ENCODE measurements around the gene SH3BP5L.
"Not testable (repeated sequence)": the region's sequence is repeated elsewhere in the genome, so short reads cannot be mapped to it uniquely, and the experiment has no call there.

SH3BP5L gene

DNA sequence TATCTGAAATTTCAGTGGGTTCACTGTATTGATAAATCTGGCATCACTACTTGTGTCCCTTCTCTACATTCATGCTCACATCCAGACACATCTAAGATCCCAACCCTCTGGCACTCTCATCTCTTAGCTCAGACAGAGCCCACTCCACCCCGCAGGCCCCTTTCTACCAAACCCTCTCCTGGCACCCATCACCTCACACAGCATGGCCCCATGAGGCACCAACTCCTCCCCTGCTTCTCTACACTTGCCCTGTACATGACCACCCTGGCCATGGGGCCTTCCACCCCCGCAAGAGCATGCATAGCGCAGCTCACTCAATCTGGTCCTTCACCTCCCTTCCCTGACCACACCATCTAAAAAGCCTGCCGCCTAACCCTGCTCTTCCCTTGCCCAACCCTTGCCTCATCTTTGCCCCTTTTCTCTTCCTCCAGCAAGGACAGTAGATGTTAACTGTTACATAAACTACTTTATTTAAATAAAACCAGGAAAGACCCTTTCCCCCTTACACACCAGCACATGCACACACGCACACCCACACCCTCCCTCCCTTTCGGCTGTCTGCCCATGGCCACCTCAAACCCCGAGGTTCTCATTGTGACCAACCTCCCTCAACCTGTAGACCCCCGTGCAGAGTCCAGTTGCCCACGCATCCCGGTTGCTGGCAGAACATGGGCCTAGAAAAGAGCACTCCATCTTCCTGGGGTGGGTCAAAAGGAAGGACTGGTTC is 15.6 kb downstream of the SH3BP5L start:
- no peak for DNase-seq (ENCODE audit: low spot score)

DNA sequence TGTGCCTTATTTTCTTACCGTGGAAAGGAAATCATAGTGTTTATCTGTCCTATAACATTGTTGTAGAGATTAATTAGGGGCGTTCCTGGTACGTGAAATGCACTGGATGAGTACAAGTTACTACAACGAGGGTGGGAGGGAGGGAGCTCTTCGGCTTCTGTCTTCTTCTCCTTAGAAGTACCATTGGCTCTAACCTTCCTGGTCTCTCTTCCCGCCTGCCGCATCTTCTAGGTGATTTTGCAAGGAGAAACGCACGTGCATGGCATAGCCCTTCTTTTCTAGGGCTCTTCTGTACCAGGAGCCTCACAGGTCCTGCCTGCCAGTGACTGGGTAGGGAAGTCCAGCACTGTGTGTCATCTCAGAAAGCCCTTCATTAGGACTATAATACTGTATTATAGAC is 16.8 kb downstream of the SH3BP5L start:
- DNase-seq (ENCODE audit: low spot score) = no peak

- peak; percentile 49 for DNase-seq (ENCODE audit: low spot score)
These were observed 18.5 kb downstream of the SH3BP5L start for GRCh38 chr1:248807067-248807737.

GRCh38 chr1:248805876-248806275 is 19.8 kb downstream of the SH3BP5L start:
- no peak for DNase-seq (ENCODE audit: low spot score)

DNA sequence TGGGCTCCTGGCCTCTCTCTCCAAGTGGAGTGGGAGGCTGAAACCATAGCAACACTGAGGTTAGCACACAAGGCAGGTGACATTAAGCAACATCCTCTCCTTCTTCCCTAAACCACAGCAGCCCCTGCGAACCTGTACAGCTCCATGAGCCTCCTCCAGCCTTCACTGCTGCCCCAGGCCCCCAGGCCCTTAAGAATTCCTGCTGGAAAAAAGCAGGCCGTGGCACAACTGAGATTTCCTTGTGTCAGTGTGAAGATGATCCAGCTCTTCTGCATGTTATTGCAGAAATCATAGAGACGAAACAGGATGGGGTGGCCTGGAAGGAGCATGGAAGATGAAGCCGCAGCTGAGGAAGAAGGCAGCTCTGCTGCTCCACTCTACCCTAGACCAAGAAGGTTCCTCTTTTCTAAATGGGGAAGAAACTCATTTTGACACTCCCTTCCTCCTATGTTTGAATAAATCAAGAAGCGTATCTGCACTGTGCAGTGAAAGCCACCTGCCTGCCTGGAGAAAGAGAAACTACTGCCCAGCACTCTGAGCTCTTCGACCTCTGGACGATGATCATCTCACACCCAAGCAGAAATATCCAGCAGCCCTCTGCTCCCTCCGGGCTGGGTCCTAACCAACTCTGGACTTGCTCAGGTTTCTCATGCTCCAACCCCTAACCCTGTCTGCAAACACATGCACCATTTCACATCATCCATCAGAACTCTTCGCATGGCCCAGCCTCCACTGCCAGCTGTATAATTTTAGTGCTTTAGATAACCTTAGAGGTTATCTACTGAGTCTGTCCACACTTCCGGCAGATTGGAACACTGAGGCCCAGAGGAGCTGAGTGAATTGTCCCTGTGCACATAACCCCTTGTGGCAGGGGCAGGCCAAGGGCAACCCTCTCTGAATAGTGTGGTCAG is 20.7 kb downstream of the SH3BP5L start:
- DNase-seq (ENCODE audit: low spot score) = no peak

DNA sequence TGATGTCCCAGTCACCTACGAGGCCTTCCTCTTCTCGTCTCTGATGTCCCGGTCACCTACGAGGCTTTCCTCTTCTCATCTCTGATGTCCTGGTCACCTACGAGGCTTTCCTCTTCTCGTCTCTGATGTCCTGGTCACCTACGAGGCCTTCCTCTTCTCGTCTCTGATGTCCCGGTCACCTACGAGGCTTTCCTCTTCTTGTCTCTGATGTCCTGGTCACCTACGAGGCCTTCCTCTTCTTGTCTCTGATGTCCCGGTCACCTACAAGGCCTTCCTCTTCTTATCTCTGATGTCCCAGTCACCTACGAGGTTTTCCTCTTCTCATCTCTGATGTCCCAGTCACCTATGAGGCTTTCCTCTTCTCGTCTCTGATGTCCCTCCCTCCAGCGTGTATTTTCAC is 22.2 kb downstream of the SH3BP5L start:
- DNase-seq (ENCODE audit: low spot score) = not testable (repeated sequence)

DNA sequence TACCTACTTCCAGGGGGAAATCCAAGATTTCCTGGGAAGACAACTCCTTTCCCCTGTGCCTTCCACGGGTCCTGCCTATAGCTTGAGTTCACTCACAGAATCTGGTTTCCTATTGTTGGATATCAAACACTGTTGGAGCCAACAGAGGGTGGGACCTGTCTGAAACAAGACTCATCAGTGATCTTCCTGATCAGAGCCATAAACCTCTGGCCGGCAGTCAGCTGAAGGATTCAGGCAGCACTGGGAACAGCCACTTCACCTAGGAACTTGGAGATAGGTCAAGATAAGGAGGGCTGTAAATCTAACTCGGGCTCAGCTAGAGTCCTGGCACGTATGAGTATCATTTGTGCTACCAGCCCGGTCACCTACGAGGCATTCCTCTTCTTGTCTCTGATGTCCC is 23.3 kb downstream of the SH3BP5L start:
- DNase-seq (ENCODE audit: low spot score) = no peak

- DNase-seq (ENCODE audit: low spot score) = no peak
These were observed 25.3 kb downstream of the SH3BP5L start for GRCh38 chr1:248800459-248800858.

DNA sequence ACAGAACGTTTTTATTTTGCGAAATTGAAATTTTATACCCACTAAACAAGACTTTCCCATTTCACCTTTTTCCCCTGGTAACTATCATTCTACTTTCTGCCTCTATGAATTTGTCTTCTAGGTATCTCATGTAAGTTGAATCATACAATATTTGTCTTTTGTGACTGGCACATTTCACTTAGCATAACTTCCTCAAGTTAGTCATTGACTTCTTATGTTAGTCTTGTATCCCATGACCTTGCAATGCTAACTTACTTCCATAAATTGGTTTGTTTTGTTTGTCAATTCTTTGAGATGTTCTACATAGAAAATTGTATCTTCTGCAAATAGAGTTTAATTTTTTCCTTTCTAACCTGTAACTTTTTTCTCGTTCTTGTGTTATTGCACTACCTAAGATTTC is 26.9 kb downstream of the SH3BP5L start:
- no peak for DNase-seq (ENCODE audit: low spot score)

DNA sequence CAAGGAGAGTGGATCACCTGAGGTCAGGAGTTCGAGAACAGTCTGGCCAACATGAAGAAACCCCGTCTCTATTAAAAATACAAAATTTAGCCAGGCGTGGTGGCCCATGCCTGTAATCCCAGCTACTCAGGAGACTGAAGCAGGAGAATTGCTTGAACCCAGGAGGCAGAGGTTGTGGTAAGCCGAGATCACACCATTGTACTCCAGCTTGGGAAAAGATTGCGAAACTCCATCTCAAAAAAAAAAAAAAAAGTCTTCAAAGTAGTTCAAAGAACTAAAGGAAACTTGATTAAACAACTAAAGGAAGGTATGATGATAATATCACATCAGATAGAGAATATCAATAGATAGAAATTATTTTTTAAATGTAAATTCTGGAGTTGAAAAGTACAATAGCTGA is 31.1 kb downstream of the SH3BP5L start:
- DNase-seq (ENCODE audit: low spot score) = not testable (repeated sequence)

- DNase-seq (ENCODE audit: low spot score) = no peak
These were observed 32.1 kb downstream of the SH3BP5L start for GRCh38 chr1:248793592-248793991.

GRCh38 chr1:248792342-248792741 is 33.4 kb downstream of the SH3BP5L start:
- DNase-seq (ENCODE audit: low spot score) = no peak

DNA sequence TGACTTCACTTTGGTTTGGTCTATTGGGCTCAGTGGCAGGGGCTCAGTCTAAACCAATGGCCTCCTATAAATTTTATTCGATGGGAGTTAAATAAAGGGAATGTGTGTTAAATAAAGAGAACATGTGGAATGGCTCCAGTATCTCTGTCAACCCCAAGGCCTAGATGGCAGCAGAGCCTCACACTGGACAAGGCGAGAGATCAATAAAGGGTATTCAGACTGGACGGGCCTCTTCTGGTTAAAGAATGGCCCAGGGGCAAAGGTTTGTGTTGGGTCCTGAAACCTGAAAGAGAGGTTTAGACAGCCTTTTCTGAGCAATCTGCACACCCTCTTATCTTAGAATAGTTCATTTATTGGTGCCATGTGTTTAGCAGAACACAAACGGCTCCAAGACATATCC is 34.7 kb downstream of the SH3BP5L start:
- DNase-seq (ENCODE audit: low spot score) = no peak

GRCh38 chr1:248790456-248790855 is 35.3 kb downstream of the SH3BP5L start:
- DNase-seq (ENCODE audit: low spot score) = no peak

- not testable (repeated sequence) for DNase-seq (ENCODE audit: low spot score)
These were observed 36.4 kb downstream of the SH3BP5L start for GRCh38 chr1:248789337-248789736.

GRCh38 chr1:248788327-248788726 is 37.4 kb downstream of the SH3BP5L start:
- no peak for DNase-seq (ENCODE audit: low spot score)

GRCh38 chr1:248787430-248787829 is 38.3 kb downstream of the SH3BP5L start:
- DNase-seq (ENCODE audit: low spot score) = no peak

- no peak for DNase-seq (ENCODE audit: low spot score)
These were observed 39.6 kb downstream of the SH3BP5L start for GRCh38 chr1:248786156-248786555.

DNA sequence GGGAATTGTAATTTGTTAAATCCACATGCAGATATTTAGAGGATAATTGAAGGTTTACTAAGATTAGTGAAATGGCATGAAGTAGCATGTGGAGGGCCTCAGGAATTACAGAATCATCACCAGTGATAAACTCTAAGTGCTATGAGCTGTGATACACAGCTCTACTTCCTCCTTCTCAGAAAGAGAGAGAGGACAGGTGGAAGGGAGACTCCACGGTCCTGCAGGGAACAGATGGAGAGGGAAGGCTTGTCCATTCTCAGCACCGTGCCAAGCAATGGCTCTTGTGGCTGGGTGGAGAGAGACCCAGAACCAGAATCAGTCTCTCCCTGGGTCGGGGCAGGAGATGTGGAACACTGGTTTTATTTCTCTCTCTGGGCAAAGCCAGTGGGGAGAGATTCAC is 42.3 kb downstream of the SH3BP5L start:
- DNase-seq (ENCODE audit: low spot score) = peak; percentile 52

DNA sequence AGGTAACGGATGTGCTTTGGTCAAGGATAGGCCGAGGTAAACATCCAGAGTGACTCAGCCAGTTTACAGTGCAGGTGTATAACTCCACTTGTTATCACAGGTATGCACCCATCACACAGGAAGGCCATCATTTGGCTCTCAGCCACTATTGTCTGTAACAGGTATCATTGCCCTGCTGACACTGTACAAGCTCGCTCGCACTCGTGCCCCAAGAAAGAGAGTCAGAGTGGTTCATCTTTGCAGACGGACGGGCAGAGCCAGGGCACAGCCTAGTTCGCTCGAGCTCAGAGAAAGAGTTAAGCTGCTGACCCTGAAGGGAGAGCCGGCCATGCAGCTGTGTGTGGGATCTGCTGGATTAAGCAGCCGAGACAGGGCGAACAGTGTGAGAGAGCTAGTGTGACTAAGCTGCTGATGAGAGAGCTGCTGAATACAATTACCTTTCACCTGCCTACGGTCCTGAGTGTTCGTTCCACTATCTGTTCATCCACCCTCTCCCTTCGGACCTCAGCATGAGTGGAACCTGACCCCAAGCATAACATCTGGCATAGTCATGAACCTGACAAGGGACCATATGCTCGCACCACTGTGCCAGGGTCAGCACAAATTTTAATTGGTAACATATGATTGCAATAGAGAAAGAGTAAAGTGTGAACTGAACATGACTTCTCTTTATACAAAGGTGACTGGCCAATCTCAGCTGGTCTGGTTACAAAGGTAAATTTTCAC is 43.1 kb downstream of the SH3BP5L start:
- DNase-seq (ENCODE audit: low spot score) = no peak

DNA sequence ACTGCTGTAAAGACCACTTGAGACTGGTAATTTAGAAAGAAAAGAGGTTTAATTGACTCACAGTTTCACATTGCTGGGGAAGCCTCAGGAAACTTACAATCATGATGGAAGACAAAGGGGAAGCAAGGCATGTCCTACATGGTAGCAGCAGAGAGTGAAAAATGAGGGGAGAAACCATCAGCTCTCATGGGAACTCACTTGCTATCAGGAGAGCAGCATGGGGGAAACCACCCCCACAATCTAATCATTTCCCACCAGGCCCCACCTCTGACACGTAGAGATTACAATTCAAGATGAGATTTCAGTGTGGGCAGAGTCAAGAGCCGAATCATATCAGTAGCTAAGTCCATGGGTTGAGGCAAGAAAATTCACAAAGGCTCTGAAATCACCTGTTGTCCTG is 46.4 kb downstream of the SH3BP5L start:
- DNase-seq (ENCODE audit: low spot score) = no peak

GRCh38 chr1:248778906-248779305 is 46.8 kb downstream of the SH3BP5L start:
- no peak for DNase-seq (ENCODE audit: low spot score)

Data from cerebellar cortex (tissue), 1 donor.